SK-N-SH (cell line): ENCODE results near the gene TNFRSF12A.

Experiments
- CHD2 ChIP-seq: fragments of 150-350 bp; IDR thresholded peaks from 2 replicates; pipeline ENCODE4 v1.6.1; 2018; ENCODE audit warnings: low read length; ENCODE audit not compliant: partially characterized antibody
- EP300 ChIP-seq, 2 experiments: IDR thresholded peaks; 2 replicates each; pipeline versions ENCODE4 v1.4.0 to v1.6.1; 2012; ENCODE audit warnings: borderline replicate concordance in 1 of 2, low read depth in 1 of 2, low read length in 1 of 2
- POLR2AphosphoS5 ChIP-seq: IDR thresholded peaks from 2 replicates; pipeline ENCODE4 v1.6.1; 2012; ENCODE audit warnings: low read depth, low read length
- RFX5 ChIP-seq: IDR thresholded peaks from 2 replicates; pipeline ENCODE4 v1.6.1; 2012; ENCODE audit warnings: mild to moderate bottlenecking, improper control_type of control experiment, low read length
- RXRA ChIP-seq: IDR thresholded peaks from 2 replicates; pipeline ENCODE4 v1.4.0; 2012; ENCODE audit warnings: low read depth, mild to moderate bottlenecking, borderline replicate concordance
- TF ChIP-seq, protein P1 (sequence below): fragments of 200-600 bp; sonication (generic); IDR thresholded peaks from 2 replicates; pipeline ENCODE4 v1.6.1; 2017; ENCODE audit warnings: antibody characterized with exemption, mild to moderate bottlenecking, moderate library complexity
- TF ChIP-seq, protein P2 (sequence below): IDR thresholded peaks from 2 replicates; pipeline ENCODE4 v1.4.0; 2012; ENCODE audit warnings: low read depth, borderline replicate concordance

DNA sequence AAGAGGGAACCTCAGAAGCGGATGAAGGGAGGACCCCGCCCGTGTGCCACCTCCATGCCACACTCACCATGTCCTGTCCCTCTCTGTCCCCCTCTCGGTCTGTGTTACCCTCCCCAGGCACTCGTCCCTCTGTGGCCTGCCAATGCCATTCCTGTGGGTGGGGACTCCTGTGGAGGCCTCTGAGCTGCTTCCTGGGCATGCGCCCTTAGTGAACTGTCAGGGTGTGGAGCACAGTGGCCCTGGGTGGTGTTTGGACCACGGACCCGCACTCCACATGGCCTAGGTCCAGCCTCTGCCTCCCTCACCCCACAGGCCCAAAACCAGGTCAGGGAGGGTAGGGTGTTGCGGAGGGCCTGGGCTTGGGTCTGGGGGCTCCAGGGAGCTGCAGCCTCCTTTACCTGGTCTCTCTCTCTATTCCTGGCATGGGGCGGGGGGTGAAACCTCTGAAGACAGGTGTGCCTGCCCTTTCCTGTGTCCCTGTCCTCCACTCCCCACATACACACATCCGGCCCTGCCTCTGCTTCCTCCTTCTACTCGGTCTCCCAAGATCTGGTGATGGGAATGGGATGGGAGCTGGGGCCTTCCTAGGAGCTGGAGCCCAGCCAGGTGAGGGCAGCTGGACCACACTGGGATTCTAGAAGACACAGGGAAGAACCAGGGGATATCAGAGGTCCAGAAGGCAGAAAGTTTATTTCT lies 28.5 kb upstream of the TNFRSF12A start:
- TF ChIP-seq CHD2 (no peak), POLR2AphosphoS5 (no peak), EP300 (IDR thresholded peaks at IDR 0.05; ENCODE audit: borderline replicate concordance in 1 of 2, low read depth in 1 of 2, low read length in 1 of 2) (no peak), RXRA (no peak), RFX5 (no peak)
- TF ChIP-seq, protein P1, sequence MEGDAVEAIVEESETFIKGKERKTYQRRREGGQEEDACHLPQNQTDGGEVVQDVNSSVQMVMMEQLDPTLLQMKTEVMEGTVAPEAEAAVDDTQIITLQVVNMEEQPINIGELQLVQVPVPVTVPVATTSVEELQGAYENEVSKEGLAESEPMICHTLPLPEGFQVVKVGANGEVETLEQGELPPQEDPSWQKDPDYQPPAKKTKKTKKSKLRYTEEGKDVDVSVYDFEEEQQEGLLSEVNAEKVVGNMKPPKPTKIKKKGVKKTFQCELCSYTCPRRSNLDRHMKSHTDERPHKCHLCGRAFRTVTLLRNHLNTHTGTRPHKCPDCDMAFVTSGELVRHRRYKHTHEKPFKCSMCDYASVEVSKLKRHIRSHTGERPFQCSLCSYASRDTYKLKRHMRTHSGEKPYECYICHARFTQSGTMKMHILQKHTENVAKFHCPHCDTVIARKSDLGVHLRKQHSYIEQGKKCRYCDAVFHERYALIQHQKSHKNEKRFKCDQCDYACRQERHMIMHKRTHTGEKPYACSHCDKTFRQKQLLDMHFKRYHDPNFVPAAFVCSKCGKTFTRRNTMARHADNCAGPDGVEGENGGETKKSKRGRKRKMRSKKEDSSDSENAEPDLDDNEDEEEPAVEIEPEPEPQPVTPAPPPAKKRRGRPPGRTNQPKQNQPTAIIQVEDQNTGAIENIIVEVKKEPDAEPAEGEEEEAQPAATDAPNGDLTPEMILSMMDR: no peak
- TF ChIP-seq, protein P2, sequence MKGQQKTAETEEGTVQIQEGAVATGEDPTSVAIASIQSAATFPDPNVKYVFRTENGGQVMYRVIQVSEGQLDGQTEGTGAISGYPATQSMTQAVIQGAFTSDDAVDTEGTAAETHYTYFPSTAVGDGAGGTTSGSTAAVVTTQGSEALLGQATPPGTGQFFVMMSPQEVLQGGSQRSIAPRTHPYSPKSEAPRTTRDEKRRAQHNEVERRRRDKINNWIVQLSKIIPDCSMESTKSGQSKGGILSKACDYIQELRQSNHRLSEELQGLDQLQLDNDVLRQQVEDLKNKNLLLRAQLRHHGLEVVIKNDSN: no peak
